Measurements from ENCODE around the gene JAML.

DNA sequence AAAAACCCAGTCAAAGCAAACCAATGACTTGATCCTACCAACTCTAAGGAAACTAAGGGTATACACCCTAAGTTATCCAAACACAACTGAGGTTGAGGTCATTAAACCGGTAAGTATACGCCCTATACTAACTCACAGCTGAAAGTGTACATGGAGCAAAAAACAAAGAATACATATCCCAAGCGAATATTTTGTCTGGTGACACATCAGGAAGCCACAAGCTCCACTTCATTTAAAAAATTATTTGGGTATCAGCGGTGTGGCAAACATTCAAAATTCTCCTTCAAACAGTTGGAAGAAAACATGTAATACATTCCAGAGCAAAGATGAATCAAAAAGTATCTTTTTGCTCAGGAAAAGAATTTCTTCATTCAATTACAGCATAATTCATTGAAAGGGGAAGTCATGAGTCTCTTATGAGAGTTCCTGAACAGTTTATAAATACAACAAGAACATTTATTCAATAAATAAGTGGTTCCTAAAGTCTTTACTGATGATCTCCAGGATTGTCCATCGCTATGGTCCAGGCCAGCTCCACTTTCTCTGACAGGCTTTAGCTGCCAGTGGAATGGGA, 4.5 kb upstream of the JAML start:
- TF ChIP-seq, protein P1, sequence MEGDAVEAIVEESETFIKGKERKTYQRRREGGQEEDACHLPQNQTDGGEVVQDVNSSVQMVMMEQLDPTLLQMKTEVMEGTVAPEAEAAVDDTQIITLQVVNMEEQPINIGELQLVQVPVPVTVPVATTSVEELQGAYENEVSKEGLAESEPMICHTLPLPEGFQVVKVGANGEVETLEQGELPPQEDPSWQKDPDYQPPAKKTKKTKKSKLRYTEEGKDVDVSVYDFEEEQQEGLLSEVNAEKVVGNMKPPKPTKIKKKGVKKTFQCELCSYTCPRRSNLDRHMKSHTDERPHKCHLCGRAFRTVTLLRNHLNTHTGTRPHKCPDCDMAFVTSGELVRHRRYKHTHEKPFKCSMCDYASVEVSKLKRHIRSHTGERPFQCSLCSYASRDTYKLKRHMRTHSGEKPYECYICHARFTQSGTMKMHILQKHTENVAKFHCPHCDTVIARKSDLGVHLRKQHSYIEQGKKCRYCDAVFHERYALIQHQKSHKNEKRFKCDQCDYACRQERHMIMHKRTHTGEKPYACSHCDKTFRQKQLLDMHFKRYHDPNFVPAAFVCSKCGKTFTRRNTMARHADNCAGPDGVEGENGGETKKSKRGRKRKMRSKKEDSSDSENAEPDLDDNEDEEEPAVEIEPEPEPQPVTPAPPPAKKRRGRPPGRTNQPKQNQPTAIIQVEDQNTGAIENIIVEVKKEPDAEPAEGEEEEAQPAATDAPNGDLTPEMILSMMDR (conservative IDR thresholded peaks at IDR 0.05; ENCODE audit: low read length): no peak
- TF ChIP-seq EZH2phosphoT487 (IDR thresholded peaks at IDR 0.05; ENCODE audit: borderline replicate concordance): no peak
